Endodermal cell (in vitro differentiated cells): ENCODE results near the gene PIGV. TPM values are rescaled to one million over a fixed set of nuclear protein-coding genes. Genes with fewer than 3 reads are reported as not detected.

Experiments
- DNase-seq: peaks from one replicate; pipeline ENCODE4 v3.0.0-alpha.2; 2017
- H3K27ac ChIP-seq: 2 replicates; pipeline ENCODE4 v1.5.1; 2013; ENCODE audit warnings: mild to moderate bottlenecking, low read depth, low read length, moderate library complexity
- H3K27me3 ChIP-seq: 2 replicates; pipeline ENCODE4 v1.6.1; 2013; ENCODE audit warnings: mild to moderate bottlenecking, low read length, moderate library complexity; ENCODE audit not compliant: insufficient read depth, control insufficient read depth, poor library complexity, severe bottlenecking
- H3K36me3 ChIP-seq: 2 replicates; pipeline ENCODE4 v1.7.0; 2013; ENCODE audit warnings: mild to moderate bottlenecking, low read length, moderate library complexity; ENCODE audit not compliant: control insufficient read depth, insufficient read depth
- H3K4me1 ChIP-seq: one replicate; pipeline ENCODE4 v1.7.0; 2013; ENCODE audit warnings: low read length; ENCODE audit not compliant: control insufficient read depth, insufficient read depth
- H3K4me3 ChIP-seq: 2 replicates; pipeline ENCODE4 v1.5.1; 2013; ENCODE audit warnings: mild to moderate bottlenecking, low read length, moderate library complexity
- H3K9ac ChIP-seq: 2 replicates; pipeline ENCODE4 v1.6.1; 2013; ENCODE audit warnings: mild to moderate bottlenecking, low read length, moderate library complexity; ENCODE audit not compliant: poor library complexity, severe bottlenecking; ENCODE audit errors: extremely low read depth
- H3K9me3 ChIP-seq: 2 replicates; pipeline ENCODE4 v1.6.1; 2013; ENCODE audit warnings: mild to moderate bottlenecking, low read length, moderate library complexity; ENCODE audit not compliant: control insufficient read depth
- H3K27ac Mint-ChIP-seq: 2 replicates; pipeline ENCODE4 v1.8.0; 2020; ENCODE audit warnings: mixed read lengths
- H3K27me3 Mint-ChIP-seq: 2 replicates; pipeline ENCODE4 v1.8.0; 2021; ENCODE audit warnings: mild to moderate bottlenecking, mixed read lengths; ENCODE audit not compliant: insufficient read depth
- H3K36me3 Mint-ChIP-seq: 2 replicates; pipeline ENCODE4 v1.8.0; 2020; ENCODE audit warnings: low read depth, mixed read lengths
- H3K4me1 Mint-ChIP-seq: 2 replicates; pipeline ENCODE4 v1.8.0; 2020; ENCODE audit warnings: mixed read lengths
- H3K4me3 Mint-ChIP-seq: 2 replicates; pipeline ENCODE4 v1.8.0; 2020; ENCODE audit warnings: mild to moderate bottlenecking, moderate library complexity, mixed read lengths
- H3K9me3 Mint-ChIP-seq: 2 replicates; pipeline ENCODE4 v1.8.0; 2020; ENCODE audit warnings: mild to moderate bottlenecking, mixed read lengths
- WGBS, 2 experiments: methylation state at CpG; one replicate each; pipeline versions ENCODE4 v1.1.5 to v1.1.7; 2013; ENCODE audit warnings: missing lambda C conversion rate in 2 of 2, mixed read lengths in 1 of 2; ENCODE audit not compliant: insufficient coverage in 1 of 2, insufficient read length in 1 of 2; 5-methylcytosine and 5-hydroxymethylcytosine counted together
- total RNA-seq, 2 donors: library from RNA; stranded (reverse); fragmentation: NEBNext Ultra II Directional in 1 of 2; extraction: Animal tissue kit (Norgen Biotek cat#: 25700) in 1 of 2; gene quantifications; 2 replicates in 1 of 2; 3 replicates in 1 of 2; pipeline ENCODE4 v1.2.1, GENCODE V29; 2021
- TF ChIP-seq, protein P1 (sequence below): fragments of 200-600 bp; sonication (generic); conservative IDR thresholded peaks from 2 replicates; pipeline ENCODE4 v1.5.0; 2021; ENCODE audit warnings: antibody characterized with exemption, mild to moderate bottlenecking

PIGV gene
- total RNA-seq, 2 donors from 2014 or later, result 12.7 to 14.6 TPM

- Mint-ChIP-seq H3K27ac (no peak overlapping the region), H3K4me3 (no peak overlapping the region), H3K36me3 (no peaks in the 10 kb centered on the region), H3K27me3 (no peaks in the 10 kb centered on the region), H3K9me3 (peaks cover 8% of the 10 kb centered on the region), H3K4me1 (no peaks in the 10 kb centered on the region)
- WGBS, 2 experiments, result 87 to 94% methylated on average over 4 of the region's 4 CpGs
- no peak for DNase-seq
- Histone ChIP-seq H3K36me3 (no peaks in the 10 kb centered on the region), H3K27ac (no peak overlapping the region), H3K9ac (no peak overlapping the region), H3K4me3 (no peak overlapping the region), H3K27me3 (no peaks in the 10 kb centered on the region), H3K4me1 (no peaks in the 10 kb centered on the region), H3K9me3 (no peaks in the 10 kb centered on the region)
- TF ChIP-seq, protein P1, sequence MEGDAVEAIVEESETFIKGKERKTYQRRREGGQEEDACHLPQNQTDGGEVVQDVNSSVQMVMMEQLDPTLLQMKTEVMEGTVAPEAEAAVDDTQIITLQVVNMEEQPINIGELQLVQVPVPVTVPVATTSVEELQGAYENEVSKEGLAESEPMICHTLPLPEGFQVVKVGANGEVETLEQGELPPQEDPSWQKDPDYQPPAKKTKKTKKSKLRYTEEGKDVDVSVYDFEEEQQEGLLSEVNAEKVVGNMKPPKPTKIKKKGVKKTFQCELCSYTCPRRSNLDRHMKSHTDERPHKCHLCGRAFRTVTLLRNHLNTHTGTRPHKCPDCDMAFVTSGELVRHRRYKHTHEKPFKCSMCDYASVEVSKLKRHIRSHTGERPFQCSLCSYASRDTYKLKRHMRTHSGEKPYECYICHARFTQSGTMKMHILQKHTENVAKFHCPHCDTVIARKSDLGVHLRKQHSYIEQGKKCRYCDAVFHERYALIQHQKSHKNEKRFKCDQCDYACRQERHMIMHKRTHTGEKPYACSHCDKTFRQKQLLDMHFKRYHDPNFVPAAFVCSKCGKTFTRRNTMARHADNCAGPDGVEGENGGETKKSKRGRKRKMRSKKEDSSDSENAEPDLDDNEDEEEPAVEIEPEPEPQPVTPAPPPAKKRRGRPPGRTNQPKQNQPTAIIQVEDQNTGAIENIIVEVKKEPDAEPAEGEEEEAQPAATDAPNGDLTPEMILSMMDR, result no peak
Observed at GRCh38 chr1:26811057-26811456, 23.3 kb downstream of the PIGV start.

- Histone ChIP-seq H3K4me3 (no peak overlapping the region), H3K4me1 (no peaks in the 10 kb centered on the region), H3K27ac (no peak overlapping the region), H3K9ac (no peak overlapping the region), H3K9me3 (no peaks in the 10 kb centered on the region), H3K36me3 (no peaks in the 10 kb centered on the region), H3K27me3 (no peaks in the 10 kb centered on the region)
- Mint-ChIP-seq H3K4me1 (no peaks in the 10 kb centered on the region), H3K4me3 (no peak overlapping the region), H3K36me3 (no peaks in the 10 kb centered on the region), H3K9me3 (peaks cover 6% of the 10 kb centered on the region), H3K27ac (no peak overlapping the region), H3K27me3 (no peaks in the 10 kb centered on the region)
- no peak for DNase-seq
- TF ChIP-seq, protein P1, result no peak
Observed at GRCh38 chr1:26811708-26812107, 24.0 kb downstream of the PIGV start.

- no peaks in the 10 kb centered on the region for H3K4me1 Mint-ChIP-seq
- peaks cover 10% of the 10 kb centered on the region for H3K9me3 Mint-ChIP-seq
- DNase-seq, result no peak
- Histone ChIP-seq H3K36me3 (no peaks in the 10 kb centered on the region), H3K4me1 (no peaks in the 10 kb centered on the region), H3K4me3 (no peak overlapping the region), H3K27ac (no peak overlapping the region), H3K9ac (no peak overlapping the region), H3K27me3 (no peaks in the 10 kb centered on the region), H3K9me3 (no peaks in the 10 kb centered on the region)
- no peaks in the 10 kb centered on the region for H3K27me3 Mint-ChIP-seq
- no peak overlapping the region for H3K4me3 Mint-ChIP-seq
- H3K36me3 Mint-ChIP-seq, result peaks cover 2% of the 10 kb centered on the region
- no peak overlapping the region for H3K27ac Mint-ChIP-seq
- TF ChIP-seq, protein P1, result no peak
- 94% methylated on average over 2 of the region's 2 CpGs; no CpG with 5 or more reads in 1 of the 2 experiments for WGBS, 2 experiments
Observed at GRCh38 chr1:26814377-26814776, 26.6 kb downstream of the PIGV start.
